GM10248 (cell line): Measurements from ENCODE around the gene POU2F2.

Experiments used
- CTCF ChIA-PET: fragments of 300-600 bp; sonication (Branson Sonifier 250); formaldehyde crosslinking; extraction: SDS; loops from one replicate; lab custom pipeline; 2021; ENCODE audit warnings: antibody characterized with exemption; lab: Yijun Ruan, JAX
- POLR2A ChIA-PET: fragments of 350-650 bp; sonication (Branson Sonifier 250); formaldehyde crosslinking; extraction: SDS; loops from one replicate; lab custom pipeline; 2020; ENCODE audit warnings: antibody characterized with exemption; lab: Yijun Ruan, JAX
- DNase-seq: peaks from one replicate; pipeline ENCODE4 v3.0.0; 2012; ENCODE audit errors: extremely low spot score
- TF ChIP-seq, protein P1 (sequence below): IDR thresholded peaks from 2 replicates; pipeline ENCODE4 v1.5.1; 2012; ENCODE audit warnings: mild to moderate bottlenecking, low read depth; ENCODE audit errors: extremely low read depth, missing control alignments, control extremely low read depth

Gene POU2F2

DNA sequence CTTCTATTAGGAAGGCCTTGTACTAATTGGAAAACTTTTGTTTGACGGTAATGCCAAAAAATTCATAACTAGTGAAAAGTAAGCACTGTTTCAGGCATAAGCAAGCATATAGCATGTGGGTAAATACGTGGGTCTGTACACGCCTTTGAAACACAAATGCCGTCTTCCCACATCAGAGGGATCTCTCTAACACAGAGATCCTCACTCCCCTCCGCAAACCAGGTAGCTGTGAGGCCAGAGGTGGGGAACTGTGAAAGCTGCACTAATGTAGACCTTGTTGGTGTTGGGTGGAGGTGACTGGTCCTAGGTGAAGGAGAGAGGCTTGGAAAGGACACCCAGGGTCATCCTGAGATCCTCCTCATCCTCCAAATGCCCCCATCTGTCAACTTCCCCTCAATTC is 16.0 kb upstream of the POU2F2 start:
- POLR2A ChIA-PET = no interaction called here
- CTCF ChIA-PET = interaction anchor here (1.0 to 1.8 kb wide), 2 partner anchors 16 kb away, joined by 5 to 7 read pairs; partner anchors contain the start of gene POU2F2
- no peak for DNase-seq
- TF ChIP-seq, protein P1, sequence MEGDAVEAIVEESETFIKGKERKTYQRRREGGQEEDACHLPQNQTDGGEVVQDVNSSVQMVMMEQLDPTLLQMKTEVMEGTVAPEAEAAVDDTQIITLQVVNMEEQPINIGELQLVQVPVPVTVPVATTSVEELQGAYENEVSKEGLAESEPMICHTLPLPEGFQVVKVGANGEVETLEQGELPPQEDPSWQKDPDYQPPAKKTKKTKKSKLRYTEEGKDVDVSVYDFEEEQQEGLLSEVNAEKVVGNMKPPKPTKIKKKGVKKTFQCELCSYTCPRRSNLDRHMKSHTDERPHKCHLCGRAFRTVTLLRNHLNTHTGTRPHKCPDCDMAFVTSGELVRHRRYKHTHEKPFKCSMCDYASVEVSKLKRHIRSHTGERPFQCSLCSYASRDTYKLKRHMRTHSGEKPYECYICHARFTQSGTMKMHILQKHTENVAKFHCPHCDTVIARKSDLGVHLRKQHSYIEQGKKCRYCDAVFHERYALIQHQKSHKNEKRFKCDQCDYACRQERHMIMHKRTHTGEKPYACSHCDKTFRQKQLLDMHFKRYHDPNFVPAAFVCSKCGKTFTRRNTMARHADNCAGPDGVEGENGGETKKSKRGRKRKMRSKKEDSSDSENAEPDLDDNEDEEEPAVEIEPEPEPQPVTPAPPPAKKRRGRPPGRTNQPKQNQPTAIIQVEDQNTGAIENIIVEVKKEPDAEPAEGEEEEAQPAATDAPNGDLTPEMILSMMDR = no peak

DNA sequence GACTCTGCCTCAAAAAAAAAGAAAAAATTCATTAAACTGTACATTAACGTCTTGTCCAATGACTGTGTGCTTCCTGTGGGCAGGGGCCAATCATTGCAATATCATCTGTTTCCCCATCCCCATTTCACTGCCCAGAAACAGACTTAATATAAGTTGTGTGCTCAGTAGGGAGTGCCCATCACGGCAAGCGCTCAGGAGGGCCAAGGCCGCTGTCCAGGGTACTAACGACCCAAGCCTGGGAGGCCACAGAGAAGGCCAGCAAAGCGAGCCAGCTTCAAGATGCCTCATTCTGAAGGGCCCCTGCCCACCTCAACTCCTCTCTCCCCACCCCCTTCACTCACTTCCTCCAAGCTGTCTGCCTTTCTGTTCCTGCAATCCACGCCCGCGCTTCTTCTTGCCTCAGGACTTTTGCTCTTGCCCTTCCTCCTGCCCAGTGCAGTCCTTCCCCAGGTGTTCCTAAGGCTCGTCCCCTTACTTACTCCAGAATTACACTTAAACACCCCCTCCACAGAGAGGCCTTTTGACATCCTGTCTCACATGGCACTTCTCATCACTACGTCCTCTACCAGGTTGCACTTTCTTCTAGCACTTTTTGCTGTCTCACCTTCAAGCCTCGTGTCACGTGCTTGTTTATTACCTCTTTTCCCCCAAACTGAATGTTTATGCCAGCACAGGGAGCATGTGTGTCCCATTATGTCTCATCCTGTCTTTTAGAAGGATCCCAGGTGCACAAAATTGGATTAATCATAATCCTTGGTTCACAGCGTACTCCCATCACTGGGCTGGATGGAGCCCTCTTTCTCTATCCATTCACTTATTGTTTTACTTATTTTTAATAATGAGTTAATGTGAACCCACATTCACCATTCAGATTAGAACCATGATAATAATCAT is 11.3 kb upstream of the POU2F2 start:
- CTCF ChIA-PET = interaction anchor here (1.3 kb wide), 1 partner anchor 11 kb away, joined by 4 read pairs; the partner anchor contains the start of gene POU2F2

DNA sequence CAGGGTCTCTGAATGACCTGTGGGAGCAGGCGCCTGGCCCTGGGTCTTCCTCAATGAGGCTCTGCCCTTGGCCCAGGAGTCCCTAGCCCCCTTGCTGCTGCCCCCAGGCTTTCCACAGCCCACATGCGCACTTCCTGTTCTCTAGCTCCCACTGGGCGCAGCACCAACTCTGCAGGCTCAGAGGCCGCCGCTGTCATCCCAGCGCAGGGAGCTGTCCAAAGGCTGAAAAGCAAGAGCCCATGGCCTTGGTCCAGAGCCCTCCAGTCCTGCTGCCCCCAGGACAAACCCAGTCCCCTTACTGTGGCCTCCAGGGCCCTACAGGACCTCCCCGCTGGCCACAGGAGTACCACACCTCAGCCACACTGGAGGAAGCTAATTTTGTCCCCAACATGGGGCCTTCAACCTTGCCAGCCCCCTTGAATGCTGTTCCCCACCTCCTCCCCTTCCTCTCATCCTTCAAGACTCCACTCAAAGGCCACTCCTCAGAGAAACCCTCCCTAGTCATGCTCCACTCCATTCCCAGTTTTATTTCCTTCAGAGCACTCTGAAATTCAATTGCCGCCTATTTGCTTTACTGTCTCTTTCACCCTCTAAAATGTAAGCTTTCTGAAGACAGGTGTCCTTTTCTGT is 8.0 kb upstream of the POU2F2 start:
- CTCF ChIA-PET = interaction anchor here (0.8 to 2.2 kb wide), 9 partner anchors 8 to 240 kb away, joined by 3 to 7 read pairs (median 3); partner anchors contain the start of gene POU2F2

More for the DNA sequence above, 11.3 kb upstream of the POU2F2 start:
- POLR2A ChIA-PET = no interaction called here
- TF ChIP-seq, protein P1 = no peak
- no peak for DNase-seq

DNA sequence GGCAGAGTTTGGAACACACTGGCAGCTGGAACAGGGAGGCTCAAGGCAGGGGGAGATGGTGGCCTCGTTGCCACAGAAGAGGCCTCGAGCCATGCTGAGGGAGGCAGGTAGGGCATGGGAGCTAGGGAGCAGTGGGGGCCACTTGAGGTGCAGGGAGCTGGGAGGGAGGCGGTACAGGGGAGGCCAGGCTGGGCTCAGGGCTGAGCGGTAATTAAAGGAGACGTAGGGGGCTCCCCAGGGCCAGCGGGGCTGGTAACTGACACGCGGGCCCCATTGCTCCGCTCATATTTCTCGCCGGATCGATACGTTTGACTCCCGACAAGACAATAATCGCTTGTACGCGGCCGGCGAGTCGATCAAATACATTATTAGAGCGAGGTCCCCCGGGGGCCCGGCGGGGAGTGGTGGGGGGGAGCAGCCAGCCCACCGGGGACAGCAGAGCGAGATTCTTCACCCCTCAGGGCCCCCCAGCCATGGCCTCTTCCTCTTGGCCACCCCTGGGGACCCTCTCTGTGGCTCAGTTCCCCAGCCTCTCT is 2.4 kb upstream of the POU2F2 start:
- ChIA-PET CTCF (interaction anchor here (0.7 to 4.7 kb wide), 4 partner anchors 26 to 266 kb away, joined by 3 to 27 read pairs (median 12); no protein-coding TSS in a partner anchor), POLR2A (no interaction called here)
- TF ChIP-seq, protein P1 = no peak
- DNase-seq = no peak

More for the DNA sequence above, 8.0 kb upstream of the POU2F2 start:
- no peak for DNase-seq
- TF ChIP-seq, protein P1 = no peak
- POLR2A ChIA-PET = interaction anchor here (0.5 kb wide), 1 partner anchor 55 kb away, joined by 3 read pairs; no protein-coding TSS in a partner anchor

DNA sequence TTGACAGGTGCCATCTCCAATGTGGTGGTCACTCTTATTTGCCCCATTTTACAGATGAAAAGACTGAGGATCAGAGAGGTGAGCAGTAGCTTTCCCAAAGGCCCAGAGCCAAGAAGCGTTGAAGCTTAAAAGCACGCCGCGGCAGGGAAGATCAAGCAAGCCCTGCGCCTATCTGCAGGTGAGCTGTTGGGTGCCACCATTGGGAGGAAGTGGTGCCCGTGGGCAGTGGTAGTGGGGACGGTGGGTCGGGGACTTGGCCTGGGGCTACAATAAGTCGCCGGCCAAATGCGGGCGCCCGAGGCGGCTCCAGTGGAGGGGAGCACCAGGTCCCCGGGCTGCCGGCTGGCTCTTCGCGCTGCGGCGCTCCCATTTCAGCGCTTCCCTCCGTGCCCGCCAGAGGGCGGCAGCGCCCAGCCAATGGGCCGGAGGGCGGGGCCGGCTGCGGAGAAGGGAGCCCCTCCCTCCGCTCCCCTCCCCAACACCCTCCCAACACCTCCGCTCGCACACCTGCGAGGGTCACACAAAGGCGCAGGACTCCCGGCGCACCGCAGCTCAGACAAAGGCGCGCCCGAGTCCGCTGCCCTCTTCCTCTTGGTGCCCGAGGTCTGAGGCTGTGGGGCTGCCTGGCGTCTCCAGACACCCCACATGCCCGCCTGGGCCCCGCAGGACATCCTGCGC is 744 bp upstream of the POU2F2 start:
- peak; percentile 91 for DNase-seq
- ChIA-PET POLR2A (no interaction called here), CTCF (interaction anchor here (0.6 to 4.7 kb wide), 41 partner anchors 8 to 334 kb away, joined by 3 to 44 read pairs (median 4); partner anchors contain the start of gene GSK3A)
- TF ChIP-seq, protein P1 = peak; percentile 96
